Dermis blood vessel endothelial cell (primary cell): ENCODE data around the gene STAT4. TPM values are rescaled to one million over a fixed set of nuclear protein-coding genes. Genes with fewer than 3 reads are reported as not detected.
A peak's percentile ranks its signal among the peaks of the same experiment; 100 is the strongest.

Experiments
- DNase-seq: peaks from one replicate; pipeline ENCODE4 v3.0.0; 2010
- total RNA-seq: library from RNA; depleted of rRNA; stranded (reverse); fragments of >200 nt; gene quantifications from 2 replicates; pipeline ENCODE4 v1.2.3, GENCODE V29; 2014

The STAT4 gene
- total RNA-seq, 1 donor from 2014 or later = 0.51 TPM

DNA sequence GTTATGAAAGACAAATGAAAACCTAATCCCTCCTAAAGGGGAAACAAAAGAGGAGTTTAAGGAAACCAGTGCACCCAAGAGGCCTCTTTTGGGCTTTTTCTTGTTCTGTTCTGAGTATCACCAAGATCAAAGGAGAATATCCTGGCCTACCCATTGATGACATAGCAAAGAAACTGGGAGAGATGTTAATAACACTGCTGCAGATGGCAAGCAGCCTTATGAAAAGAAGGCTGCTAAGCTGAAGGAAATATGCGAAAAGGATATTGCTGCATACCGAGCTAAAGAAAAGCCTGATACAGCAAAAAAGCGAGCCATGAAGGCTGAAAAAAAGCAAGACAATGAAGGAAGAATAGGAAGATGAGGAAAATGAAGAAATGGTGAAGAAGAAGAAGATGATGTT is 23.6 kb upstream of the STAT4 start:
- no peak for DNase-seq

- no peak for DNase-seq
Observed at GRCh38 chr2:191173206-191173605, 22.4 kb upstream of the STAT4 start.

DNA sequence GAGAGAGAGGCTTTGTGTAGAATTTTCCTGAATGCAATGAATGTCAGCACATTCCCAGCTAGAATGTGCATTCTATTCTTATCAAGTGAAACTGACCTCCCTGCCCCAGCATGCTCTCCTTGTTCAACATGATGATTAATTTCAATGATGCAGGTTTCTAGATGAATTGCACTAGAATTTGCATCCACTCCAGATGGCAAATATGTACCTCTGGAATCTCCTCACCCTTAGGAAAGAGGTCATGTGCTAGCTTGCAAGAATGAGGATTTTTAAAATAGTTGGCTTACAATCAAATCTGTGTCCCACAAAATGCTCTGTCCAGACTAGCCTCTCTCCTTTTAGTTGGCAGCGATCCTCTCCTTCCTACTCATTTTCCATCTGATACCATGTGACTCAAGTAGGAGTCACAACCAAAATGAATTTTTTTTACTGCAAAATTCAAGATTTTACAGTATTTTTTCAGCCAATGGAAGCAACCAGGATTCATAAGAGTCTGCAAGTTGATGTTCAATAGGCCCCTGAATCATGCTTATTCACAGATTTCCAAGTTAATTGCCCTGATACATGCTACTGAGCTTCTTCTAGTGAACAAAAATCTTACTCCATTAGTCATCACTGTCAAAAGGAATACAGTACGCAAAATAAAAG is 21.0 kb upstream of the STAT4 start:
- DNase-seq = peak; percentile 56

GRCh38 chr2:191171286-191171685 is 20.5 kb upstream of the STAT4 start:
- no peak for DNase-seq

DNA sequence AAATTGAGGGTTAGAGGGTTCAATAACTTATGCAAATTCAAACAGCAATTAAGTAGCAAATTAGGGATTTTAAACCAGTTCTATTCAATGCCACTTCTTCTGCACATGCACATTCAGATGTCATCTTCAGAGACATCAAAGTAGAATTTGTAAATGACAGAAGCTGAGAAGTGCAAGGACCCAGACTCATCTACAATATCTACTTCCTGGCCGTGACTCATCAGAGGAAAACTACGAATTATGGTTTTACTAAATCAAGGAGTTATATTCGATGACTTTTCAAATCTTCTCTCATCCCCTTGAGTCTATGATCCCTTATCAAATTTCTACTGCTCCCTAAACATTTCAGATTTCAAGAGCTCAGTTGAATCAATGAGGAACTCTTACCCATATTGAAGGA is 20.0 kb upstream of the STAT4 start:
- no peak for DNase-seq

GRCh38 chr2:191170301-191170636 is 19.5 kb upstream of the STAT4 start:
- DNase-seq = no peak

- DNase-seq = no peak
Observed at GRCh38 chr2:191169456-191170300, 18.9 kb upstream of the STAT4 start.

DNA sequence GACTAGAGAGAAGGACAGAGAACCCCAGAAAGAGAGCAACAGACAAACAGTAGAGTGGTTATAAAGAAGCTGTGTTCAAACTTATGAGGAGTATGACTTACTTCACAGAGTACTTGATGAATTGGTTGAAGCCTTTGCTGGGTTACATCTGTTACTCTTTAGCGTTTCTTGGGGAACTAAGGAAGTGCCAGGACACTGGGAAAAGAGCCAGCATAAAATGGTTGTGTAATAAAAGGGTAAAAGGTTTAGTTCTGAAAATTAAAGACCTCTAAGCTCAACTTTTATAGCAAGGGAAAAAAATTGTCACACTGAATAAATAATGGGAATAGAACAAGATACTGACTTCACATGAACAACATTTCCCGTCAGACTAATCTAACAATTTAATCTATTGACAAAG is 17.0 kb upstream of the STAT4 start:
- DNase-seq = peak; percentile 32

DNA sequence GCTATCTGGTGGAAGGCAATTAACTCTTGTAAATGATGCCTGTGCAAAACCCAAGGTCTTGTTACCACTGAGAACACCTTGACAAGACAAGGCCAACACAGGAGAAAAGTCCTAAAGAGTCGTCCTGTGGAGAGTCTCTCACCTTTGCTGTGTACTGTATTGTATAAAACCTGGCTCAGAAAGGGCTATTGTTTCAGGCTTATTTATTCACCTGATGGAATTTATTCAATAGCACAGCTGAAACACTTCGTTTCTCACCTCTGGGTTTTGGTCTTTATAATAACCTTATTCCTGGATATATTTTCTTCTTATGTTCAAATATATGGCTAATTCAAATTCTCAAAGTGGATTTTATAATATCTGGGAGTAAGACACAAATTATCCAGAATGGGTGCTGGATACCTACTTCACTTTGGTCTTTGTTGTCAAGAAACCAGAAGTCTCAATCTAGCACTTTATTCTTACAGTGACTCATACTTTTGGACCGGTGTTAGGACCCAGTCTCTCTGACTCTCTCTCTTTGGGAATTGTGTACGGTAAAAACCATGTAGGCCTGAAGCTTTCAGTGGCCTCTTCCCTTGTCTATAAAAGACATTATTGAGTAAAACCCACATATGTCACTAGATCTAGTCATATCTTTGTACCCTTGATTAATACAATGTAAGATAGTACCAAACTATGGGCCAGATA is 16.1 kb upstream of the STAT4 start:
- no peak for DNase-seq

DNA sequence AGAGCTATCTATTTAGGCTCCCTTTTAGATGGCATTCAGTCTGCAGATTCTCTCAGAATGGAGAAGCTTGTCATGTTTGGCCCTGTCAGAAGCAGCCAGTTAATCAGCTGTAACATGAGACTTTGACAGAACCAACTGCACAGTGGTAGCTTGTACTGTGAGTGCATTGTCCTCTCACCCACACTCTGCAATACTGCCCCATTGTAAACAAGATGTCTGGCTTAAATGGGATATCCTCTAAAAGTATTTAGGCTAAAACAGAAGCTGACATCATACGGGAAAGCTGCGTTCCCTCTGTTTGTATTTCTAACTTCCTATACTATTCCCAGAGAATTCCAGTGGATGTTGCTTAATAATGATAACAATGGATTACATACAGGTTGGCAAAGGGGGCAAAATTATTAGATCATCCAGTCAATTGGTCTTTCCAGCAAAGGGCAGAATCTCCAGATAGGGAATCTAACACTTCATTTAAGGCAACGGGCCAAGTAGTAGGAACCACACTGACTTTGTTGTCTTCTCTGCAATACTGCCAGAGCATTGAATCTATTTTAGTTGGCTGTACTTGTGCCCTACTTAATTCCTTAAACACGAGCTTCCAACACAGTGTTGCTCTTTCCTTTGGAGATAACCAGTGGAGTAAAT is 15.4 kb upstream of the STAT4 start:
- DNase-seq = peak; percentile 87

DNA sequence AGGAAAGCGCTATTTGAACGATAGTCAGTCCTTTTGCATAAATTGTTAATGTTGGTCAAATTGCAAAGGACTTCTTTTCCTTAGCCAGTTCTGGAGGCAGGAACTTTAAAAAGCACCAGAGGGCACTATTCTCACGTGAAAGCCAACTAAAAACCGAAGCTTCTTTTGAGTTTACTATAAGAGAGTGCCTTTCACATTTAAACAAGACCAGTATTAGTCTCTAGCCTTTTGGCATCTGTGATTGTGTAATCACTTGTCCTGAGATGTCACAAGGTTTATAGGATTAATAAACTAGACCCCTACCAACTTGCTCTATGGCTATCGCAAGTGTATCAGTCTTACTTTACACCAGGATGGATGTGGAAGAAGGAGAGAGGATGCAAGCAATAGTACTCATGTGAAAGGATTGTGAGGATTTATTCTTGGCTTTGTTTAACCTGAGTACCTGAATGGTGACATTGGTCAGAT is 14.4 kb upstream of the STAT4 start:
- peak; percentile 69 for DNase-seq

DNA sequence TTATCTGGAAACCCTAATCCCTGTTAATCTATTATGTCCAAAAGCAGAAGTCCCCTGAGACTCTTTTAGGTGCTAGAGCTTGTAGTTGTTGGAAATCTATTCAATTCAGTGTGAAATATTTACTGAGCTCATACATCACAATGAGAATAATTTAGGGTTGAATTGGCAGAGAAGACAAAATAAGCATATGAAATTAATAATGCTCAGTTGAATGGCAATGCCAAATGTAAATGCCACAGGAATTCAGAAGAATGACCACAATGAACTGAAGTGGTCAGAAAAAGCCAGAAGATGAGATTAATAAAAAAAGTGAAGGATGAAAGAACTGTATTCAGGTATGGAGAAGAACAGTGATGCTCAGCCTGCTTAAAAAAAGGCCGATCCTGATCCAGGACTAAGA is 8.0 kb upstream of the STAT4 start:
- DNase-seq = no peak

- DNase-seq = no peak
Observed at GRCh38 chr2:191158193-191158592, 7.4 kb upstream of the STAT4 start.

DNA sequence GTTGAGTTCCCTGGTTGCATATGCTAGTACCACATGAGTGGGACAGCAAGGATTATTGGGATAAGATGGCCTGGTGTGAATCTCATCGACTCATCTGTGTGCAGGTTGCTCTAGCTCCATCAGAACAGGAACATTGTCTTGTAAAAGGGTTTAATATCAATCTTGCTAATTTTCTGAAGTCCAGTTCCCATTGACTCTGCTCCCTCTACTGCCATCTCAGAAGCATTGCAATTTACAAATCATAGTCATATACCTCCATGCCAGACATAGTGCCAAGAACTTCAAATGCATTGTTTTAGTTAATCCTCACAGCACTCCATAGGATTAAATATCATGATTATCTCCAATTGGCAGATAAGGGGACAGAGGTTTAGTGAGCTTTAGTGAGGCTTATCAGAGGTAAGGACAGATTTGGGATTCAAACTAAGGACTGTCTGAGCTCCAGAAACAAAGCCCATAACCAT is 4.8 kb upstream of the STAT4 start:
- peak; percentile 73 for DNase-seq

DNA sequence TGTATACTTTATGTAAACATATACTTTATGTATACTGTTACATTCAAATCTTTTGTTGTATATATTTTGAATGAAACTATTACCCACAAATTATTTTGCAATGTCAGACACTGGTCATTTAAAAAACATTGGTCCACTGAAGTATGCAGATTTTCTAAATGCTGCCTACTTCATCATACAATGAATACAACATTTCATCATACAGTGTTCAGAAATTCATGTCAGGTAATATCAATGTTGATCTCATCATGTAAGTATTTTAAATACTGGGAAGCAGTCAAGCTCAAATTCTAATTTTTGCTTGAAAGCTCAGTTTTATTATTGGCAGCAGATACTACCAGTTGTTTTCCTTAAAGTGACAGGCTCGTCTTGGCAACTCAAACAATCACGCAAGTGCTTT is 2.9 kb upstream of the STAT4 start:
- no peak for DNase-seq

- DNase-seq = peak; percentile 45
Observed at GRCh38 chr2:191152482-191153240, 1.9 kb upstream of the STAT4 start.

DNA sequence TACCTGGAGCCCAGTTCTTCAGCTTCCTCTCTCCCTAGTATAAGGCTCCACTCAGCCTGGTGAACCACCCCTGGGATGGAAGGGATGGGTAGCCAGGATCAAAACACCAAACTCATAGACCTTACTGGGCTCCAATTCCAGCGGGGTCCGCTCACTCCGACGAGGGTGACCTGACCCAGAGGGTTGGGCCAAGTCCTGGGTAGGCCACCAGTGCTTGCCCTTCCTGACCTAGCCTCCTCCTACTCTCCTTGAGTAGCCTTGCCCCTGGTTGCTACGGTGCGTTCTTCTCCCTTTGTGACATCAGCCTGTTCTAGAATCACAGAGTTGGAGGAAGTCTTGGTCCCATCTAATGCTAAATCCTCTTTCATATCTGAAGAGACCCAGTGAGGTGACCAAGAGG is 537 bp upstream of the STAT4 start:
- no peak for DNase-seq

GRCh38 chr2:191150230-191150599 is 579 bp downstream of the STAT4 start:
- peak; percentile 2 for DNase-seq

GRCh38 chr2:191149391-191149790 is 1.4 kb downstream of the STAT4 start:
- DNase-seq = no peak

- DNase-seq = no peak
Observed at GRCh38 chr2:191148791-191149190, 2.0 kb downstream of the STAT4 start.

GRCh38 chr2:191148281-191148680 is 2.5 kb downstream of the STAT4 start:
- DNase-seq = no peak

DNA sequence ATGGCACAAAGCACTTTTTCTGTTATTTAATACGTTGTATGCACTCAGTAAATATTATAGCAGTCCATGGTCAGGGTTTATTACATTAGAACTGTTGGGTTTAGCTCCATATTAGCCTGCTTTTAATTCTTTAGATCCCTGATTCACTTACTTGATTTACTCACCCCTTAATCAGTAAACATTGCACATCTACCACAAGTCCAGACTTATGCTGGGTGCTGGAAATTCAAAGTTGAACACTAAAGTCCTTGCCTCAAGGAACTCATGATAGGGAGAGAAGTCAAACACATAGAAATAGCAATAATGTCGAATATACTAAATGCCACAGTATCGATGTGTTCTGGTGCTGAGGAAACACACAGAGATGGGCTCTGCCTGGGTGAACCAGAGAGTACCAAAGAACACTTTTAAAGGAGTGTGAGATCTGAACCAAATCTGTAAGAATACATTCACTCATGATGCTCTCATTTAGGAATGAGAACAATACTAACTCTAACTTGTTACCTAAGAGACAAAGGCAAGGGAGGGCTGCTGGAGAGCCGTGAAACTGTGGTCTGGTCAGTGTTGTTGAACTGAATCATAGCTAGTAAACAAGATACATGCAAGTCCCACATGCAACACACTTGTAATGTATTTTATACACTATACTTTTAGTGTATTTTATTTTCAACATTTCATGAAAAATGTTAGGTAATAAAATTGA is 4.9 kb downstream of the STAT4 start:
- DNase-seq = no peak
